IMR-90 (cell line): ENCODE measurements around the gene CAMTA1. TPM values are rescaled to one million over a fixed set of nuclear protein-coding genes. Genes with fewer than 3 reads are reported as not detected.

Experiments used
- ATAC-seq: fragments of 200-7000 bp; cut with Tn5 transposase; 2 replicates; pipeline ENCODE4 v1.9.1; 2020; ENCODE audit warnings: low read depth, mild to moderate bottlenecking, moderate library complexity
- BruUV-seq: library from RNA; stranded (reverse); fragments of 400-500 nt; replicated peaks from 2 replicates; lab custom pipeline; 2021; lab: Mats Ljungman, UMichigan
- CTCF ChIA-PET: fragments of 300-600 bp; formaldehyde crosslinking; extraction: SDS; loops from one replicate; lab custom pipeline; 2021; ENCODE audit warnings: antibody characterized with exemption; lab: Yijun Ruan, JAX
- POLR2A ChIA-PET: fragments of 300-600 bp; sonication (Branson Sonifier 250); formaldehyde crosslinking; loops from one replicate; lab custom pipeline; 2022; ENCODE audit warnings: antibody characterized with exemption; ENCODE audit not compliant: unreplicated experiment; lab: Charles Lee
- DNase-seq: peaks from one replicate; pipeline ENCODE4 v3.0.0; 2013
- H2AFZ ChIP-seq: replicated peaks from 2 replicates; pipeline ENCODE3; 2013; ENCODE audit warnings: low read length, mild to moderate bottlenecking; ENCODE audit not compliant: poor library complexity
- H2AK5ac ChIP-seq: 2 replicates; pipeline ENCODE4 v1.6.1; 2013; ENCODE audit warnings: low read depth, low read length, inconsistent platforms
- H2AK9ac ChIP-seq: replicated peaks from 2 replicates; pipeline ENCODE3; 2013; ENCODE audit warnings: mild to moderate bottlenecking, low read depth, low read length, moderate library complexity; ENCODE audit not compliant: poor library complexity
- H2BK120ac ChIP-seq: 2 replicates; pipeline ENCODE4 v1.6.1; 2013; ENCODE audit warnings: low read depth, low read length, inconsistent platforms
- H2BK15ac ChIP-seq: 3 replicates; pipeline ENCODE4 v1.6.1; 2013; ENCODE audit warnings: low read depth, low read length, inconsistent platforms
- H2BK20ac ChIP-seq: 2 replicates; pipeline ENCODE4 v1.6.1; 2013; ENCODE audit warnings: low read depth, mild to moderate bottlenecking, inconsistent platforms, low read length, moderate library complexity
- H2BK5ac ChIP-seq: 2 replicates; pipeline ENCODE4 v1.6.1; 2013; ENCODE audit warnings: mild to moderate bottlenecking, low read depth, low read length, inconsistent platforms; ENCODE audit not compliant: poor library complexity, severe bottlenecking
- H3K14ac ChIP-seq: replicated peaks from 2 replicates; pipeline ENCODE4 v1.6.1; 2013; ENCODE audit warnings: low read depth, low read length, inconsistent platforms
- H3K18ac ChIP-seq: 2 replicates; pipeline ENCODE4 v1.6.1; 2013; ENCODE audit warnings: low read depth, low read length, control low read depth
- H3K23ac ChIP-seq: 2 replicates; pipeline ENCODE4 v1.6.1; 2013; ENCODE audit warnings: low read depth, low read length, inconsistent platforms
- H3K27ac ChIP-seq: 2 replicates; pipeline ENCODE4 v1.5.1; 2013; ENCODE audit warnings: mild to moderate bottlenecking, control low read depth, low read length; ENCODE audit not compliant: insufficient read depth
- H3K27me3 ChIP-seq: 2 replicates; pipeline ENCODE4 v1.6.1; 2013; ENCODE audit warnings: low read length; ENCODE audit not compliant: control insufficient read depth, insufficient read depth
- H3K36me3 ChIP-seq: 2 replicates; pipeline ENCODE4 v1.6.1; 2013; ENCODE audit warnings: low read length, mixed read lengths; ENCODE audit not compliant: control insufficient read depth, insufficient read depth
- H3K4ac ChIP-seq: 2 replicates; pipeline ENCODE4 v1.6.1; 2013; ENCODE audit warnings: low read depth, low read length, inconsistent platforms
- H3K4me1 ChIP-seq: 2 replicates; pipeline ENCODE4 v1.6.1; 2013; ENCODE audit warnings: low read length, mixed read lengths; ENCODE audit not compliant: control insufficient read depth, insufficient read depth
- H3K4me2 ChIP-seq: 2 replicates; pipeline ENCODE4 v1.6.1; 2013; ENCODE audit warnings: low read depth, mild to moderate bottlenecking, control low read depth, low read length, moderate library complexity
- H3K4me3 ChIP-seq: 2 replicates; pipeline ENCODE4 v1.5.1; 2013; ENCODE audit warnings: low read depth, mild to moderate bottlenecking, control low read depth, low read length, moderate library complexity; ENCODE audit not compliant: insufficient read depth
- H3K56ac ChIP-seq: 2 replicates; pipeline ENCODE4 v1.6.1; 2013; ENCODE audit warnings: low read length, inconsistent platforms; ENCODE audit not compliant: insufficient read depth; ENCODE audit errors: extremely low read depth
- H3K79me1 ChIP-seq, 2 experiments: 2 replicates each; pipeline ENCODE4 v1.6.1; 2013; ENCODE audit warnings: low read length in 2 of 2, inconsistent platforms in 1 of 2, low read depth in 1 of 2
- H3K9ac ChIP-seq: 2 replicates; pipeline ENCODE4 v1.6.1; 2013; ENCODE audit warnings: low read depth, low read length, control low read depth
- H3K9me1 ChIP-seq: 2 replicates; pipeline ENCODE4 v1.6.1; 2013; ENCODE audit warnings: low read length, inconsistent platforms; ENCODE audit not compliant: insufficient read depth
- H3K9me3 ChIP-seq: 2 replicates; pipeline ENCODE4 v1.6.1; 2013; ENCODE audit warnings: low read length; ENCODE audit not compliant: control insufficient read depth, insufficient read depth
- H4K20me1 ChIP-seq: 2 replicates; pipeline ENCODE4 v1.6.1; 2013; ENCODE audit warnings: low read length, inconsistent platforms; ENCODE audit not compliant: insufficient read depth
- H4K5ac ChIP-seq: 2 replicates; pipeline ENCODE4 v1.6.1; 2013; ENCODE audit warnings: mild to moderate bottlenecking, low read depth, low read length, control low read depth
- H4K8ac ChIP-seq, 2 experiments: 2 replicates each; pipeline ENCODE4 v1.6.1; 2013; ENCODE audit warnings: low read depth in 2 of 2, low read length in 2 of 2, control low read depth in 1 of 2, inconsistent platforms in 1 of 2
- H4K91ac ChIP-seq: 2 replicates; pipeline ENCODE4 v1.6.1; 2013; ENCODE audit warnings: low read depth, low read length, inconsistent platforms; ENCODE audit not compliant: insufficient read depth
- BHLHE40 ChIP-seq: fragments of 150-350 bp; IDR thresholded peaks from 2 replicates; pipeline ENCODE4 v1.6.1; 2016; ENCODE audit warnings: mild to moderate bottlenecking, low read depth, low read length
- CEBPB ChIP-seq: IDR thresholded peaks from 2 replicates; pipeline ENCODE4 v1.6.1; 2012; ENCODE audit warnings: low read depth, low read length, improper control_type of control experiment
- CHD1 ChIP-seq: IDR thresholded peaks from 2 replicates; pipeline ENCODE4 v1.6.1; 2012; ENCODE audit warnings: low read depth, low read length, improper control_type of control experiment
- FOS ChIP-seq: fragments of 150-350 bp; IDR thresholded peaks from 2 replicates; pipeline ENCODE4 v1.6.1; 2016; ENCODE audit warnings: low read depth, low read length
- MAFK ChIP-seq: IDR thresholded peaks from 2 replicates; pipeline ENCODE4 v1.6.1; 2012; ENCODE audit warnings: low read depth, low read length, improper control_type of control experiment
- MAZ ChIP-seq: IDR thresholded peaks from 2 replicates; pipeline ENCODE4 v1.6.1; 2012; ENCODE audit warnings: low read depth, mild to moderate bottlenecking, low read length, improper control_type of control experiment, moderate library complexity, borderline replicate concordance
- MXI1 ChIP-seq: IDR thresholded peaks from 2 replicates; pipeline ENCODE4 v1.6.1; 2012; ENCODE audit warnings: low read depth, mild to moderate bottlenecking, low read length, moderate library complexity, borderline replicate concordance
- NFE2L2 ChIP-seq: fragments of 150-350 bp; IDR thresholded peaks from 2 replicates; pipeline ENCODE4 v1.6.1; 2016; ENCODE audit warnings: low read depth, mild to moderate bottlenecking, low read length
- POLR2A ChIP-seq: IDR thresholded peaks from 2 replicates; pipeline ENCODE4 v1.6.1; 2012; ENCODE audit warnings: mild to moderate bottlenecking, low read depth, low read length
- RAD21 ChIP-seq: IDR thresholded peaks from 2 replicates; pipeline ENCODE4 v1.6.1; 2012; ENCODE audit warnings: low read length, improper control_type of control experiment
- RCOR1 ChIP-seq: IDR thresholded peaks from 2 replicates; pipeline ENCODE4 v1.6.1; 2012; ENCODE audit warnings: mild to moderate bottlenecking, low read length, improper control_type of control experiment; ENCODE audit not compliant: insufficient replicate concordance
- RFX5 ChIP-seq: IDR thresholded peaks from 2 replicates; pipeline ENCODE4 v1.8.0; 2012; ENCODE audit warnings: low read depth, mild to moderate bottlenecking, low read length, moderate library complexity
- SMC3 ChIP-seq: fragments of 150-350 bp; IDR thresholded peaks from 2 replicates; pipeline ENCODE4 v1.6.1; 2016; ENCODE audit warnings: low read depth, mild to moderate bottlenecking, antibody characterized with exemption, low read length, moderate library complexity
- WGBS, 2 experiments: methylation state at CpG; one replicate each; pipeline versions ENCODE4 v1.1.5 to v1.1.7; 2013; ENCODE audit warnings: missing lambda C conversion rate in 2 of 2; ENCODE audit not compliant: insufficient read length in 1 of 2; ENCODE audit errors: extremely low coverage in 2 of 2; 5-methylcytosine and 5-hydroxymethylcytosine counted together
- dilution Hi-C: fragments of 300-500 bp; cut with HindIII; formaldehyde crosslinking; loops from one replicate; pipeline ENCODE4 v1.14.3; 2018; ENCODE audit warnings: low sequenced_read_pairs; ENCODE audit not compliant: unreplicated experiment
- in situ Hi-C: fragments of 300-500 bp; cut with MboI; formaldehyde crosslinking; loops from 3 replicates; pipeline ENCODE4 v1.14.3; 2019; ENCODE audit warnings: low sequenced_read_pairs, inconsistent platforms, mixed read lengths
- intact Hi-C: fragments of 100-400 bp; cut with micrococcal nuclease; formaldehyde crosslinking; loops from 2 replicates; pipeline ENCODE4 v1.10.0; 2022
- polyA plus RNA-seq, 3 experiments: library from polyadenylated mRNA; depleted of rRNA; stranded (reverse); fragments of >200 nt; gene quantifications; 2 replicates each; pipeline ENCODE4 v1.2.3, GENCODE V29; 2012; ENCODE audit warnings: low replicate concordance in 1 of 3
- total RNA-seq: library from RNA; depleted of rRNA; stranded (reverse); fragments of >200 nt; gene quantifications from 2 replicates; pipeline ENCODE4 v1.2.3, GENCODE V29; 2012
- TF ChIP-seq, protein P1 (sequence below): conservative IDR thresholded peaks from 2 replicates; pipeline ENCODE4 v1.5.1; 2012; ENCODE audit warnings: mild to moderate bottlenecking, low read depth, low read length, improper control_type of control experiment
- TF ChIP-seq, protein P2 (sequence below): fragments of 150-350 bp; IDR thresholded peaks from 2 replicates; pipeline ENCODE4 v1.6.1; 2016; ENCODE audit warnings: low read depth, mild to moderate bottlenecking, low read length, moderate library complexity, borderline replicate concordance
- TF ChIP-seq, protein P3 (sequence below): fragments of 150-350 bp; IDR thresholded peaks from 2 replicates; pipeline ENCODE4 v1.6.1; 2017; ENCODE audit warnings: mild to moderate bottlenecking, antibody characterized with exemption, low read length, low read depth

The CAMTA1 gene
- total and polyA plus RNA-seq, 2 of the 4 experiments (the other 2 are of a cell fraction), result 35.5 to 74.3 TPM

DNA sequence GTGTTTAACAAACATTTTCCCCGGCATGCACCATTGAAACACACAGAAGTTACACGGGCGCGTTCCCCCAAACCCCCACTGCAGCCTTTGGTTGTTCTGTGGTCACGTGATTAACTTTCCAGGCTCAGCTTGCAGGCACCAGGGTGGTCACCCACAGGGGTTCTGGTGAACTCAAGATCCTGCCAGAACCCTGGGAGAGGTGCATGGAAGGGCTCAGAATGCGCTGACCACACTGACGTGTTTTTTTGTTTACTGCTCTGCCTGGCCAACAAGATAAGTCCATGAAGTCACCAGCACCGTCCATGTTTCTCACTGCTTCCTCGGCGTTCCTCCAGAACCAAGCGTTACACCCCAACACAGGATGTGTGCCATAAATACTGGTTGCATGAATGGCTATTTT, 756.4 kb downstream of the CAMTA1 start:
- Histone ChIP-seq H3K36me3 (no peaks in the 10 kb centered on the region), H2AK5ac (no peak overlapping the region), H3K4ac (no peak overlapping the region), H3K23ac (no peak overlapping the region), H3K4me1 (no peaks in the 10 kb centered on the region), H4K8ac (no peak overlapping the region), H4K5ac (no peak overlapping the region), H3K27ac (no peak overlapping the region), H4K91ac (no peak overlapping the region), H4K20me1 (no peaks in the 10 kb centered on the region), H3K9ac (no peak overlapping the region), H3K4me2 (no peak overlapping the region), H3K9me3 (peaks cover 2% of the 10 kb centered on the region; the same call in 1 of the 2 replicates), H3K79me1 (no peaks in the 10 kb centered on the region), H3K9me1 (no peaks in the 10 kb centered on the region), H3K14ac (no peak overlapping the region), H3K27me3 (no peaks in the 10 kb centered on the region), H2BK20ac (no peak overlapping the region), H2AK9ac (no peak overlapping the region), H3K56ac (no peak overlapping the region), H3K18ac (no peak overlapping the region), H3K4me3 (no peak overlapping the region), H2BK5ac (no peak overlapping the region), H2AFZ (peak overlapping the region; percentile 74), H2BK15ac (no peak overlapping the region), H2BK120ac (no peak overlapping the region)
- no TSS peak for BruUV-seq
- intact Hi-C loops, result no loop called here
- ChIA-PET POLR2A (no interaction called here), CTCF (no interaction called here)
- dilution Hi-C loops, result no loop called here
- no peak for TF ChIP-seq MXI1
- TF ChIP-seq POLR2A, result no peak
- peak; percentile 48; the same call in 1 of the 2 replicates for TF ChIP-seq BHLHE40
- TF ChIP-seq RFX5, result no peak
- no peak for TF ChIP-seq MAFK
- TF ChIP-seq MAZ, result no peak
- TF ChIP-seq CHD1, result no peak
- 0 out of 2 replicates have a peak, but pooled peaks have one; percentile 3 for TF ChIP-seq RAD21
- TF ChIP-seq, protein P1, sequence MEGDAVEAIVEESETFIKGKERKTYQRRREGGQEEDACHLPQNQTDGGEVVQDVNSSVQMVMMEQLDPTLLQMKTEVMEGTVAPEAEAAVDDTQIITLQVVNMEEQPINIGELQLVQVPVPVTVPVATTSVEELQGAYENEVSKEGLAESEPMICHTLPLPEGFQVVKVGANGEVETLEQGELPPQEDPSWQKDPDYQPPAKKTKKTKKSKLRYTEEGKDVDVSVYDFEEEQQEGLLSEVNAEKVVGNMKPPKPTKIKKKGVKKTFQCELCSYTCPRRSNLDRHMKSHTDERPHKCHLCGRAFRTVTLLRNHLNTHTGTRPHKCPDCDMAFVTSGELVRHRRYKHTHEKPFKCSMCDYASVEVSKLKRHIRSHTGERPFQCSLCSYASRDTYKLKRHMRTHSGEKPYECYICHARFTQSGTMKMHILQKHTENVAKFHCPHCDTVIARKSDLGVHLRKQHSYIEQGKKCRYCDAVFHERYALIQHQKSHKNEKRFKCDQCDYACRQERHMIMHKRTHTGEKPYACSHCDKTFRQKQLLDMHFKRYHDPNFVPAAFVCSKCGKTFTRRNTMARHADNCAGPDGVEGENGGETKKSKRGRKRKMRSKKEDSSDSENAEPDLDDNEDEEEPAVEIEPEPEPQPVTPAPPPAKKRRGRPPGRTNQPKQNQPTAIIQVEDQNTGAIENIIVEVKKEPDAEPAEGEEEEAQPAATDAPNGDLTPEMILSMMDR, result no peak
- TF ChIP-seq, protein P2, sequence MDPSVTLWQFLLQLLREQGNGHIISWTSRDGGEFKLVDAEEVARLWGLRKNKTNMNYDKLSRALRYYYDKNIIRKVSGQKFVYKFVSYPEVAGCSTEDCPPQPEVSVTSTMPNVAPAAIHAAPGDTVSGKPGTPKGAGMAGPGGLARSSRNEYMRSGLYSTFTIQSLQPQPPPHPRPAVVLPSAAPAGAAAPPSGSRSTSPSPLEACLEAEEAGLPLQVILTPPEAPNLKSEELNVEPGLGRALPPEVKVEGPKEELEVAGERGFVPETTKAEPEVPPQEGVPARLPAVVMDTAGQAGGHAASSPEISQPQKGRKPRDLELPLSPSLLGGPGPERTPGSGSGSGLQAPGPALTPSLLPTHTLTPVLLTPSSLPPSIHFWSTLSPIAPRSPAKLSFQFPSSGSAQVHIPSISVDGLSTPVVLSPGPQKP, result no peak
- no peak for TF ChIP-seq CEBPB
- TF ChIP-seq RCOR1, result no peak
- TF ChIP-seq FOS, result no peak
- TF ChIP-seq, protein P3, sequence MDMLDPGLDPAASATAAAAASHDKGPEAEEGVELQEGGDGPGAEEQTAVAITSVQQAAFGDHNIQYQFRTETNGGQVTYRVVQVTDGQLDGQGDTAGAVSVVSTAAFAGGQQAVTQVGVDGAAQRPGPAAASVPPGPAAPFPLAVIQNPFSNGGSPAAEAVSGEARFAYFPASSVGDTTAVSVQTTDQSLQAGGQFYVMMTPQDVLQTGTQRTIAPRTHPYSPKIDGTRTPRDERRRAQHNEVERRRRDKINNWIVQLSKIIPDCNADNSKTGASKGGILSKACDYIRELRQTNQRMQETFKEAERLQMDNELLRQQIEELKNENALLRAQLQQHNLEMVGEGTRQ, result peak; percentile 75
- no peak for TF ChIP-seq SMC3
- TF ChIP-seq NFE2L2, result no peak
- ATAC-seq, result peak; percentile 77
- DNase-seq, result peak; percentile 94
- in situ Hi-C loops, result no loop called here
- WGBS, 2 experiments, result 34% methylated on average over 3 of the region's 11 CpGs; no CpG with 5 or more reads in 1 of the 2 experiments
